PC-3 (cell line): ENCODE results near the gene ADAMTS17. TPM values are rescaled to one million over a fixed set of nuclear protein-coding genes. Genes with fewer than 3 reads are reported as not detected.

Source experiments
- ATAC-seq: fragments of 200-7000 bp; cut with Tn5 transposase; 2 replicates; pipeline ENCODE4 v1.9.1; 2020; ENCODE audit warnings: mild to moderate bottlenecking, moderate library complexity
- BruUV-seq: library from RNA; stranded (reverse); fragments of 400-500 nt; replicated peaks from 2 replicates; lab custom pipeline; 2021; lab: Mats Ljungman, UMichigan
- CTCF ChIA-PET: fragments of 300-600 bp; sonication (Branson Sonifier 250); formaldehyde crosslinking; loops from one replicate; lab custom pipeline; 2022; ENCODE audit warnings: antibody characterized with exemption; lab: Charles Lee
- POLR2A ChIA-PET: fragments of 300-600 bp; sonication (Branson Sonifier 250); formaldehyde crosslinking; loops from one replicate; lab custom pipeline; 2022; ENCODE audit warnings: antibody characterized with exemption; ENCODE audit not compliant: unreplicated experiment; lab: Charles Lee
- DNase-seq: peaks from one replicate; pipeline ENCODE4 v3.0.0-alpha.2; 2015
- H2AFZ ChIP-seq: fragments of 300-600 bp; sonication (generic); 2 replicates; pipeline ENCODE4 v1.6.0; 2016; ENCODE audit warnings: antibody characterized with exemption, low read length
- H3F3A ChIP-seq: fragments of 300-600 bp; sonication (generic); one replicate; pipeline ENCODE4 v1.6.0; 2017; ENCODE audit warnings: antibody characterized with exemption, low read length, control low read depth, mild to moderate bottlenecking; ENCODE audit not compliant: unreplicated experiment
- H3K27ac ChIP-seq: fragments of 300-600 bp; sonication (generic); 2 replicates; pipeline ENCODE4 v1.5.1; 2016; ENCODE audit warnings: mild to moderate bottlenecking, low read length
- H3K27me3 ChIP-seq: fragments of 300-600 bp; sonication (generic); 2 replicates; pipeline ENCODE4 v1.6.1; 2016; ENCODE audit warnings: low read length, mixed read lengths
- H3K36me3 ChIP-seq: fragments of 300-600 bp; sonication (generic); 2 replicates; pipeline ENCODE4 v1.6.1; 2016; ENCODE audit warnings: low read depth, mixed run types, low read length, mixed read lengths
- H3K4me1 ChIP-seq: fragments of 300-600 bp; sonication (generic); 2 replicates; pipeline ENCODE4 v1.5.1; 2016; ENCODE audit warnings: low read length; ENCODE audit not compliant: insufficient read depth
- H3K4me2 ChIP-seq: fragments of 300-600 bp; sonication (generic); 2 replicates; pipeline ENCODE4 v1.6.0; 2016; ENCODE audit warnings: low read length
- H3K4me3 ChIP-seq: fragments of 300-600 bp; sonication (generic); 2 replicates; pipeline ENCODE4 v1.5.1; 2016; ENCODE audit warnings: mild to moderate bottlenecking, low read length, mixed read lengths
- H3K79me2 ChIP-seq: fragments of 300-600 bp; sonication (generic); 2 replicates; pipeline ENCODE4 v1.6.1; 2017; ENCODE audit warnings: low read length, mixed read lengths
- H3K9ac ChIP-seq: fragments of 300-600 bp; sonication (generic); 2 replicates; pipeline ENCODE4 v1.6.0; 2016; ENCODE audit warnings: mild to moderate bottlenecking, low read length
- H3K9me2 ChIP-seq: fragments of 300-600 bp; sonication (generic); replicated peaks from 2 replicates; pipeline ENCODE4 v1.6.1; 2016; ENCODE audit warnings: mixed run types, low read length, mixed read lengths
- H3K9me3 ChIP-seq: fragments of 300-600 bp; sonication (generic); 2 replicates; pipeline ENCODE4 v1.6.1; 2016; ENCODE audit warnings: low read length, mixed read lengths
- H4K20me1 ChIP-seq: fragments of 300-600 bp; sonication (generic); 2 replicates; pipeline ENCODE4 v1.6.1; 2016; ENCODE audit warnings: low read length, mixed read lengths
- CTCF ChIP-seq: fragments of 300-600 bp; sonication (generic); conservative IDR thresholded peaks from 2 replicates; pipeline ENCODE4 v1.5.1; 2017; ENCODE audit warnings: antibody characterized with exemption, low read depth, mild to moderate bottlenecking, low read length
- EZH2 ChIP-seq: fragments of 300-600 bp; sonication (generic); IDR thresholded peaks from one replicate; pipeline ENCODE4 v1.6.1; 2017; ENCODE audit warnings: antibody characterized with exemption, mild to moderate bottlenecking, low read length; ENCODE audit not compliant: unreplicated experiment
- EZH2phosphoT487 ChIP-seq: fragments of 300-600 bp; sonication (generic); IDR thresholded peaks from 2 replicates; pipeline ENCODE4 v1.6.1; 2018; ENCODE audit warnings: mild to moderate bottlenecking, antibody characterized with exemption, low read length, borderline replicate concordance
- intact Hi-C: fragments of 100-400 bp; cut with micrococcal nuclease; formaldehyde crosslinking; loops from 2 replicates; pipeline ENCODE4 v1.9.0; 2023
- total RNA-seq: library from RNA; depleted of rRNA; stranded (reverse); fragments of >200 nt; gene quantifications from 2 replicates; pipeline ENCODE4 v1.2.3, GENCODE V29; 2014

The ADAMTS17 gene
- total RNA-seq, 1 experiment from 2014 or later, result 6.9 TPM

- Histone ChIP-seq H3K36me3 (no peaks in the 10 kb centered on the region), H3K4me3 (no peak overlapping the region), H3K27ac (no peak overlapping the region), H3K9ac (no peak overlapping the region), H3K4me1 (no peaks in the 10 kb centered on the region), H3K79me2 (no peaks in the 10 kb centered on the region), H4K20me1 (no peaks in the 10 kb centered on the region), H3K27me3 (no peaks in the 10 kb centered on the region), H3K4me2 (no peak overlapping the region), H3K9me3 (no peaks in the 10 kb centered on the region), H2AFZ (no peak overlapping the region), H3K9me2 (no peaks in the 10 kb centered on the region), H3F3A (no peaks in the 10 kb centered on the region)
- no TSS peak for BruUV-seq
- POLR2A ChIA-PET, result interaction anchor here (0.6 kb wide), 1 partner anchor 541 kb away, joined by 3 read pairs; no protein-coding TSS in a partner anchor
- CTCF ChIA-PET, result no interaction called here
- intact Hi-C loops, result no loop called here
- ATAC-seq, result no peak
- no peak for TF ChIP-seq EZH2
- TF ChIP-seq CTCF, result no peak
- no peak for TF ChIP-seq EZH2phosphoT487
- DNase-seq, result no peak
Measured at GRCh38 chr15:100309109-100310040, 32.4 kb downstream of the ADAMTS17 start.

- Histone ChIP-seq H2AFZ (no peak overlapping the region), H3K4me1 (no peaks in the 10 kb centered on the region)
Measured at GRCh38 chr15:100308608-100309007, 33.2 kb downstream of the ADAMTS17 start.

More at GRCh38 chr15:100308608-100309007, 33.2 kb downstream of the ADAMTS17 start:
- Histone ChIP-seq H3F3A (no peaks in the 10 kb centered on the region), H4K20me1 (no peaks in the 10 kb centered on the region), H3K9me2 (no peaks in the 10 kb centered on the region), H3K4me3 (no peak overlapping the region), H3K9me3 (no peaks in the 10 kb centered on the region), H3K9ac (no peak overlapping the region), H3K36me3 (no peaks in the 10 kb centered on the region), H3K27me3 (no peaks in the 10 kb centered on the region), H3K27ac (no peak overlapping the region), H3K79me2 (no peaks in the 10 kb centered on the region), H3K4me2 (no peak overlapping the region)
- DNase-seq, result no peak
- POLR2A ChIA-PET, result interaction anchor here (0.6 kb wide), 1 partner anchor 542 kb away, joined by 3 read pairs; no protein-coding TSS in a partner anchor
- ATAC-seq, result no peak
- TF ChIP-seq EZH2phosphoT487 (no peak), EZH2 (no peak), CTCF (no peak)
- CTCF ChIA-PET, result no interaction called here
- BruUV-seq, result no TSS peak
- intact Hi-C loops, result no loop called here
